SU-DHL-6 (cell line): Measurements from ENCODE around the gene SERPINA1.

Experiments
- CTCF ChIP-seq: fragments of 200-600 bp; sonication (generic); IDR thresholded peaks from one replicate; pipeline ENCODE4 v1.5.1; 2017; ENCODE audit warnings: antibody characterized with exemption, mild to moderate bottlenecking, low read length, moderate library complexity; ENCODE audit not compliant: insufficient read depth, poor library complexity, severe bottlenecking
- EZH2phosphoT487 ChIP-seq: fragments of 200-600 bp; sonication (generic), shearing (Covaris generic); conservative IDR thresholded peaks from 2 replicates; pipeline ENCODE4 v1.6.1; 2018; ENCODE audit warnings: mild to moderate bottlenecking, antibody characterized with exemption, low read length, moderate library complexity, mixed read lengths

GRCh38 chr14:94341656-94342333 lies 46.6 kb downstream of the SERPINA1 start:
- no peak for TF ChIP-seq CTCF
- TF ChIP-seq EZH2phosphoT487 = no peak
